Activated CD4-positive, alpha-beta memory T cell treated with anti-CD3 and anti-CD28 coated beads for 36 hours (primary cell): Measurements from ENCODE around the gene RPL26. TPM values are rescaled to one million over a fixed set of nuclear protein-coding genes. Genes with fewer than 3 reads are reported as not detected.

ENCODE experiments used
- CTCF ChIA-PET: fragments of 350-600 bp; sonication (Branson Sonifier 250); formaldehyde crosslinking; loops from one replicate; lab custom pipeline; 2021; ENCODE audit warnings: antibody characterized with exemption, inconsistent platforms; lab: Charles Lee
- POLR2A ChIA-PET: fragments of 350-600 bp; sonication (Branson Sonifier 250); formaldehyde crosslinking; loops from one replicate; lab custom pipeline; 2021; ENCODE audit warnings: antibody characterized with exemption; lab: Charles Lee
- DNase-seq: peaks from one replicate; pipeline ENCODE4 v3.0.0-alpha.2; 2020
- H3K27ac Mint-ChIP-seq: one replicate; pipeline ENCODE4 v1.8.0; 2021; ENCODE audit warnings: mixed read lengths
- H3K27me3 Mint-ChIP-seq: one replicate; pipeline ENCODE4 v1.8.0; 2021; ENCODE audit warnings: mixed read lengths
- H3K36me3 Mint-ChIP-seq: one replicate; pipeline ENCODE4 v1.8.0; 2021; ENCODE audit warnings: mixed read lengths
- H3K4me1 Mint-ChIP-seq: one replicate; pipeline ENCODE4 v1.8.0; 2021; ENCODE audit warnings: low read depth, mixed read lengths
- H3K4me3 Mint-ChIP-seq: one replicate; pipeline ENCODE4 v1.8.0; 2021; ENCODE audit warnings: mild to moderate bottlenecking, mixed read lengths
- H3K9me3 Mint-ChIP-seq: one replicate; pipeline ENCODE4 v1.8.0; 2021; ENCODE audit warnings: mixed read lengths
- intact Hi-C: fragments of 100-400 bp; cut with micrococcal nuclease; formaldehyde crosslinking; loops from one replicate; pipeline ENCODE4 v1.15.1; 2023
- total RNA-seq, 2 experiments: library from RNA; stranded (reverse); gene quantifications; one replicate each; pipeline ENCODE4 v1.2.3, GENCODE V29; 2021

Gene RPL26
- total RNA-seq, 2 experiments from 2014 or later: 2,959 to 2,997 TPM

- no peak for DNase-seq
- Mint-ChIP-seq H3K36me3 (no peaks in the 10 kb centered on the region), H3K9me3 (no peaks in the 10 kb centered on the region), H3K27me3 (peaks cover 1% of the 10 kb centered on the region), H3K4me1 (peaks cover 10% of the 10 kb centered on the region), H3K27ac (no peak within 1 kb of the TSS), H3K4me3 (no peak within 1 kb of the TSS)
- ChIA-PET CTCF (interaction anchor here (1.6 kb wide), 1 partner anchor 39 kb away, joined by 6 read pairs; no protein-coding TSS in a partner anchor), POLR2A (no interaction called here)
- intact Hi-C loops: no loop called here
Observed at GRCh38 chr17:8339540-8339939, 43.5 kb downstream of the RPL26 start, which contains the start of gene ODF4. Gene ODF4, plus strand, starts transcription at chr17:8339840. Its CDS starts 212 bp downstream, at chr17:8340052.

DNA sequence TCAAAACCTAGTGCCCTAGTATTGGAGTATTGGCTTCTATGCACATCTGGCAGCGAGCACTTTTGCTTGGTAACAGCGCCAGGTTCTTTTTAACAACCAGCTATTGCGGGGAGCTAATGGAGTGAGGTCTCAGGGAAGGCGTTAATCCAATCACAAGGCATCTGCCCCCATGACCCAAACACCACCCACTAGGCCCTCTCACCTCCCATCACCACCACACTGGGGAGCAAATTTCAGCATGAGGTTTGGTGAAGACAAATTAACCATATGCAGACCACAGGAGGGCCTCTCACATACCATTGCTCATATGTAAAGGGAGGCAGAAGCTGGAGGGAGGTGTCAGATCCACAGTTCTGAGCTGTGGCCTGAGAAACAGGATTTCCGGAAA is 44.2 kb downstream of the RPL26 start:
- ChIA-PET CTCF (interaction anchor here (1.6 kb wide), 1 partner anchor 38 kb away, joined by 6 read pairs; no protein-coding TSS in a partner anchor), POLR2A (interaction anchor here (0.8 kb wide), 1 partner anchor 166 kb away, joined by 3 read pairs; no protein-coding TSS in a partner anchor)
- intact Hi-C loops: no loop called here
- H3K9me3 Mint-ChIP-seq: no peaks in the 10 kb centered on the region
- H3K4me1 Mint-ChIP-seq: peaks cover 10% of the 10 kb centered on the region
- H3K4me3 Mint-ChIP-seq: no peak overlapping the region
- H3K36me3 Mint-ChIP-seq: no peaks in the 10 kb centered on the region
- peaks cover 1% of the 10 kb centered on the region for H3K27me3 Mint-ChIP-seq
- no peak for DNase-seq
- no peak overlapping the region for H3K27ac Mint-ChIP-seq

DNA sequence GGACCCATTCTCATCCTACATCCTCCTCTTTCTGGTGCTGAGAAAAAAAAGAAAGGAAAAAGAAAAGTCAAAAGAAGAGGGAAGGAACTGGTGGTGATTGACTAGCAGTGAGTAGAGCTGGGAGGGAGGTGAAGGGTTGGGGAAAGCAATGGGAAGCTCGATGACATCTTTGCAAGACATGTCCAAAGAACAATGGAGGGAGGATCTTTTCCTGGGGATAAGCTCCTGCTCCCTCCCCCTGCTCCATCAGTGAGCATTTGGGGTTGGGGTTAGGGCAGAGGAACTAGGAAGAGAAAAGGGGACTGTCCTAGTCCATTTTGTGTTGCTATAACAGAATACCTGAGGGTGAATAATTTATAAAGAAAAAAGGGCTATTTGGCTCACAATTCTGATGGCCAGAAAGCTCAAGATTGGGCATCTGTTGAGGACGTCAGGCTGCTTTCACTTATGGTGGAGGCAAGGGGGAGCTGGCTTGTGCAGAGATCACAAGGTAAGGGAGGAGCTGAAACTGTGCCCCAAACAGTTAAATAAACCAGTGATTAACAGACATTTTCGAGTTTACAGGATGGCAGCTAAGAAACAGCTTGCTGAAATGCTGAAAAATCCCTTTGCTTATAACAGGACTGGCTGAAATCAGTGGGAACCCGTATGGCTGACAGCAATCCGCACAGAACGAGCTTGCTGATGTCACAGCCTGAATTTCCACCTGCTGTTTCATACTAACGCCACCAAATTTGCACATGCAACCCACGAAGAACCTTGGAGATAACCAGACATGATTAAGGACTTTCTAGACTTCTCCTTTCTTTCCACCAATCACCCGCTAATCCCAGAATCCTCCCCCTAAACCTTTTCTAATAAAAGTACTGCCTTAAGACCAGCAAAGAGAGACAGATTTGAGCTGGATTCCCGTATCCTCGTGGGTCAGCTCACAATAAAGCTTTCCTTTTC is 44.9 kb downstream of the RPL26 start:
- Mint-ChIP-seq H3K4me1 (peaks cover 10% of the 10 kb centered on the region), H3K27ac (no peak overlapping the region), H3K36me3 (no peaks in the 10 kb centered on the region), H3K4me3 (no peak overlapping the region), H3K9me3 (no peaks in the 10 kb centered on the region), H3K27me3 (peaks cover 1% of the 10 kb centered on the region)
- DNase-seq: no peak
- intact Hi-C loops: no loop called here
- ChIA-PET POLR2A (interaction anchor here (0.8 kb wide), 1 partner anchor 165 kb away, joined by 3 read pairs; no protein-coding TSS in a partner anchor), CTCF (interaction anchor here (1.6 kb wide), 1 partner anchor 37 kb away, joined by 6 read pairs; no protein-coding TSS in a partner anchor)

- H3K27me3 Mint-ChIP-seq: peaks cover 4% of the 10 kb centered on the region
- no peaks in the 10 kb centered on the region for H3K9me3 Mint-ChIP-seq
- ChIA-PET CTCF (no interaction called here), POLR2A (no interaction called here)
- H3K36me3 Mint-ChIP-seq: no peaks in the 10 kb centered on the region
- intact Hi-C loops: no loop called here
- no peak for DNase-seq
- H3K4me3 Mint-ChIP-seq: no peak overlapping the region
- no peak overlapping the region for H3K27ac Mint-ChIP-seq
- peaks cover 7% of the 10 kb centered on the region for H3K4me1 Mint-ChIP-seq
Observed at GRCh38 chr17:8333281-8333680, 49.7 kb downstream of the RPL26 start.

DNA sequence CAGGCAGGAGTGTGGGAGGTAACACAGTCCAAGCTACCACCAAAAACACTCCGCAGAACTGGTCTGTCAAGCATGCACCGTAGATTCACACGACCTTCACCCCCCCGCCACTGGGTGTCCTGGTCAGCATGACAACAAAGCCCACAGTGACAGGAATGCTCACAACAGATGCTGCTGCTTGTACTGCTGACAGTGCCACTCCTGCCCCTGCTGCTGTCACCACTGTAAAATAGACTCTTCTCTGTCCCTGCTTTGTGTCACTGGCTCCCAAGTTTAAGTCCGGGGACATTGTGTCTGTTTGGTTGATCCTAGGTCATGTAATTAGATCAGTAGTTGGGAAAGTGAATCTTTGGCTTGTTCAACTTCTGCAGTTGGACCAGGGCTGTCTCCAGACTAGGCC is 50.3 kb downstream of the RPL26 start:
- DNase-seq: no peak
- Mint-ChIP-seq H3K4me1 (peaks cover 1% of the 10 kb centered on the region), H3K9me3 (no peaks in the 10 kb centered on the region), H3K27me3 (peaks cover 8% of the 10 kb centered on the region), H3K36me3 (no peaks in the 10 kb centered on the region), H3K27ac (no peak overlapping the region), H3K4me3 (no peak overlapping the region)
- CTCF ChIA-PET: no interaction called here
- intact Hi-C loops: no loop called here
- POLR2A ChIA-PET: no interaction called here

- no peaks in the 10 kb centered on the region for H3K36me3 Mint-ChIP-seq
- H3K4me3 Mint-ChIP-seq: no peak overlapping the region
- CTCF ChIA-PET: no interaction called here
- peaks cover 14% of the 10 kb centered on the region for H3K27me3 Mint-ChIP-seq
- no peak overlapping the region for H3K27ac Mint-ChIP-seq
- DNase-seq: no peak
- intact Hi-C loops: no loop called here
- H3K9me3 Mint-ChIP-seq: no peaks in the 10 kb centered on the region
- H3K4me1 Mint-ChIP-seq: peaks cover 3% of the 10 kb centered on the region
- POLR2A ChIA-PET: no interaction called here
Observed at GRCh38 chr17:8332128-8332527, 50.9 kb downstream of the RPL26 start.

Other genes starting within 250 kb of the RPL26 start
- 10 to 100 TPM; 48.9 to 56.3 TPM for gene PER1, start 230.8 kb downstream of the RPL26 start, total RNA-seq
- gene VAMP2, start 220.2 kb downstream of the RPL26 start, total RNA-seq: 10 to 100 TPM; 30.1 to 30.4 TPM
- 10 to 100 TPM; 32.6 to 35.3 TPM for gene TMEM107, start 206.8 kb downstream of the RPL26 start, total RNA-seq
- gene BORCS6, start 193.0 kb downstream of the RPL26 start, total RNA-seq: 1 to 10 TPM; 7.9 to 8.3 TPM
- 100 to 1,000 TPM; 184 TPM for gene AURKB, start 172.6 kb downstream of the RPL26 start, total RNA-seq
- 10 to 100 TPM; 64.7 to 79.2 TPM for gene CTC1, start 135.1 kb downstream of the RPL26 start, total RNA-seq
- 100 to 1,000 TPM; 102 to 105 TPM for gene PFAS, start 133.9 kb downstream of the RPL26 start, total RNA-seq
- 10 to 100 TPM; 41.7 to 45.5 TPM for gene RANGRF, start 94.5 kb downstream of the RPL26 start, total RNA-seq
- 1 to 10 TPM; 3.4 to 3.9 TPM for gene SLC25A35, start 87.8 kb downstream of the RPL26 start, total RNA-seq
- gene ARHGEF15, start 73.0 kb downstream of the RPL26 start, total RNA-seq: not detected
- not detected for gene ODF4, start 43.4 kb downstream of the RPL26 start, total RNA-seq
- gene RNF222, start 14.6 kb upstream of the RPL26 start, total RNA-seq: not detected
- gene NDEL1, start 52.7 kb upstream of the RPL26 start, total RNA-seq: 10 to 100 TPM; 58.0 to 62.8 TPM
- gene MYH10, start 247.5 kb upstream of the RPL26 start, total RNA-seq: 10 to 100 TPM; 15.6 to 20.6 TPM